GM21723 (cell line): Measurements from ENCODE around the gene OR51A7.
"Not testable (repeated sequence)": the region's sequence is repeated elsewhere in the genome, so short reads cannot be mapped to it uniquely, and the experiment has no call there.

ENCODE experiments used
- ATAC-seq: cut with Tn5 transposase; IDR thresholded peaks from one replicate; pipeline ENCODE4 v1.9.1; 2021; ENCODE audit warnings: mild to moderate bottlenecking, moderate library complexity; ENCODE audit not compliant: unreplicated experiment

OR51A7 gene

GRCh38 chr11:4903484-4903883 is at the start of gene OR51A7:
TSS of gene OR51A7 (plus strand) at chr11:4903783. CDS start at chr11:4907370, 3,587 bp downstream.
- no peak for ATAC-seq

- not testable (repeated sequence) for ATAC-seq
Observed at GRCh38 chr11:4854286-4854685, 49.3 kb upstream of the OR51A7 start.

GRCh38 chr11:4862447-4863236 is 40.9 kb upstream of the OR51A7 start:
- no peak for ATAC-seq

- no peak for ATAC-seq
Observed at GRCh38 chr11:4863876-4864275, 39.7 kb upstream of the OR51A7 start.

- no peak for ATAC-seq
Observed at GRCh38 chr11:4865855-4866254, 37.7 kb upstream of the OR51A7 start.

GRCh38 chr11:4881188-4881587 is 22.4 kb upstream of the OR51A7 start:
- no peak for ATAC-seq

- no peak for ATAC-seq
Observed at GRCh38 chr11:4881860-4882500, 21.6 kb upstream of the OR51A7 start, which contains the start of gene OR51T1. TSS of gene OR51T1 (plus strand) at chr11:4881900. CDS start at chr11:4881900, 0 bp downstream.

- ATAC-seq = no peak
Observed at GRCh38 chr11:4882543-4882942, 21.0 kb upstream of the OR51A7 start.

- no peak for ATAC-seq
Observed at GRCh38 chr11:4884361-4884760, 19.2 kb upstream of the OR51A7 start.

GRCh38 chr11:4886186-4886585 is 17.4 kb upstream of the OR51A7 start:
- no peak for ATAC-seq

- no peak for ATAC-seq
Observed at GRCh38 chr11:4887591-4887990, 16.0 kb upstream of the OR51A7 start.

- no peak for ATAC-seq
Observed at GRCh38 chr11:4890279-4890678, 13.3 kb upstream of the OR51A7 start.

GRCh38 chr11:4891996-4892640 is 11.5 kb upstream of the OR51A7 start:
- no peak for ATAC-seq

- ATAC-seq = no peak
Observed at GRCh38 chr11:4916581-4916980, 13.0 kb downstream of the OR51A7 start.

GRCh38 chr11:4919250-4919649 is 15.7 kb downstream of the OR51A7 start, which contains the start of gene OR51G2:
TSS of gene OR51G2 (minus strand) at chr11:4919350. CDS start at chr11:4915663, 3,687 bp downstream.
- no peak for ATAC-seq

GRCh38 chr11:4921796-4922195 is 18.2 kb downstream of the OR51A7 start:
- no peak for ATAC-seq

GRCh38 chr11:4922304-4922703 is 18.7 kb downstream of the OR51A7 start:
- ATAC-seq = no peak

- ATAC-seq = no peak
Observed at GRCh38 chr11:4924239-4924638, 20.7 kb downstream of the OR51A7 start, which contains the start of gene OR51G1. TSS of gene OR51G1 (minus strand) at chr11:4924339. CDS start at chr11:4924339, 0 bp downstream.

- no peak for ATAC-seq
Observed at GRCh38 chr11:4926608-4927007, 23.0 kb downstream of the OR51A7 start.

GRCh38 chr11:4932751-4933150 is 29.2 kb downstream of the OR51A7 start:
- no peak for ATAC-seq

- no peak for ATAC-seq
Observed at GRCh38 chr11:4936745-4937144, 33.2 kb downstream of the OR51A7 start.

GRCh38 chr11:4947505-4947904 is 43.9 kb downstream of the OR51A7 start, which contains the start of gene OR51A4:
TSS of gene OR51A4 (minus strand) at chr11:4947605. CDS start at chr11:4947100, 505 bp downstream.
- ATAC-seq = no peak
